Ovary (tissue), 9 donors: Measurements from ENCODE around the gene MYOZ2. TPM values are rescaled to one million over a fixed set of nuclear protein-coding genes. Genes with fewer than 3 reads are reported as not detected.

Experiments
- DNase-seq, 5 donors: peaks; one replicate each; pipeline ENCODE4 v3.0.0-alpha.2; 2019 to 2020
- H3K27ac ChIP-seq, 2 donors: fragments of 200-600 bp; one replicate each; pipeline versions ENCODE4 v1.5.1 to v1.8.0; 2019 to 2022
- H3K27me3 ChIP-seq: fragments of 200-600 bp; one replicate; pipeline ENCODE4 v1.8.0; 2022
- H3K36me3 ChIP-seq: fragments of 200-600 bp; sonication (generic); one replicate; pipeline ENCODE4 v1.5.1; 2019
- H3K4me1 ChIP-seq: one replicate; pipeline ENCODE4 v1.8.1; 2013; ENCODE audit warnings: mild to moderate bottlenecking, moderate library complexity; ENCODE audit not compliant: insufficient read depth
- H3K4me3 ChIP-seq: fragments of 200-600 bp; sonication (generic); one replicate; pipeline ENCODE4 v1.5.1; 2017
- H3K9me3 ChIP-seq, 2 donors: fragments of 200-600 bp in 1 of 2; sonication (generic) in 1 of 2; one replicate each; pipeline versions ENCODE4 v1.5.1 to v1.8.1; 2013 to 2019; ENCODE audit warnings: mild to moderate bottlenecking in 1 of 2, moderate library complexity in 1 of 2
- EP300 ChIP-seq: sonication (generic); formaldehyde crosslinking; IDR thresholded peaks from one replicate; pipeline ENCODE4 v1.6.1; 2017; ENCODE audit warnings: antibody characterized with exemption
- POLR2A ChIP-seq: fragments of 450-650 bp; IDR thresholded peaks from one replicate; pipeline ENCODE4 v1.6.1; 2017; ENCODE audit warnings: antibody characterized with exemption, mild to moderate bottlenecking, moderate library complexity
- WGBS, 3 donors: extraction: QIAGEN DNeasy Blood & Tissue Kit in 1 of 3; methylation state at CpG; one replicate each; pipeline versions ENCODE4 v1.1.5 to v1.1.7; 2013 to 2017; 5-methylcytosine and 5-hydroxymethylcytosine counted together
- intact Hi-C, 4 donors: fragments of 100-400 bp; cut with DNase I; formaldehyde crosslinking; loops; one replicate each; pipeline versions ENCODE4 v1.11.0 to v1.15.1; 2022 to 2023
- polyA plus RNA-seq, 2 donors: library from polyadenylated mRNA; stranded (reverse); fragments of 200-250 nt in 1 of 2; fragments of 350-450 nt in 1 of 2; fragmentation: Illumina TruSeq in 1 of 2; extraction: RNeasy Lipid Tissue Mini Kit (QIAGEN cat#74804) in 1 of 2; gene quantifications; one replicate each; pipeline ENCODE4 v1.2.3, GENCODE V29; 2013 to 2014
- total RNA-seq, 7 donors: library from RNA; depleted of rRNA in 2 of 7; stranded (reverse); fragments of >200 nt in 2 of 7; fragmentation: NEBNext Ultra II Directional in 3 of 7; extraction: Animal tissue kit (Norgen Biotek cat#: 25700) in 3 of 7; gene quantifications; one replicate each; pipeline versions ENCODE4 v1.1.0 to v1.2.4, GENCODE V29; 2016 to 2023
- TF ChIP-seq, protein P1 (sequence below), 3 donors: fragments of 450-650 bp in 2 of 3; fragments of 200-600 bp in 1 of 3; IDR thresholded peaks; one replicate each; pipeline versions ENCODE4 v1.5.1 to v1.8.0; 2016 to 2022; ENCODE audit warnings: antibody characterized with exemption in 3 of 3, mild to moderate bottlenecking in 1 of 3
- donor health status: DM: no; HTN: no; CAD: no; lungs with moderate emphysema.
- donor health status: DM: no; HTN: no; CAD: no.
- donor health status: Bipolar disorder and iron deficiency.
- donor health status: DM: yes; HTN: yes; CAD: no.
- donor health status: DM: no; HTN: no; CAD: no.
- donor health status: DM: yes; HTN: yes; CAD: no.

Gene MYOZ2
- total and polyA plus RNA-seq, 9 donors, result 0.34 to 1.1 (median 0.55) TPM

- H3K4me3 ChIP-seq, result no peak overlapping the region
- peaks cover 2% of the 10 kb centered on the region for H3K4me1 ChIP-seq
- no peak overlapping the region for H3K27ac ChIP-seq
- TF ChIP-seq, protein P1, sequence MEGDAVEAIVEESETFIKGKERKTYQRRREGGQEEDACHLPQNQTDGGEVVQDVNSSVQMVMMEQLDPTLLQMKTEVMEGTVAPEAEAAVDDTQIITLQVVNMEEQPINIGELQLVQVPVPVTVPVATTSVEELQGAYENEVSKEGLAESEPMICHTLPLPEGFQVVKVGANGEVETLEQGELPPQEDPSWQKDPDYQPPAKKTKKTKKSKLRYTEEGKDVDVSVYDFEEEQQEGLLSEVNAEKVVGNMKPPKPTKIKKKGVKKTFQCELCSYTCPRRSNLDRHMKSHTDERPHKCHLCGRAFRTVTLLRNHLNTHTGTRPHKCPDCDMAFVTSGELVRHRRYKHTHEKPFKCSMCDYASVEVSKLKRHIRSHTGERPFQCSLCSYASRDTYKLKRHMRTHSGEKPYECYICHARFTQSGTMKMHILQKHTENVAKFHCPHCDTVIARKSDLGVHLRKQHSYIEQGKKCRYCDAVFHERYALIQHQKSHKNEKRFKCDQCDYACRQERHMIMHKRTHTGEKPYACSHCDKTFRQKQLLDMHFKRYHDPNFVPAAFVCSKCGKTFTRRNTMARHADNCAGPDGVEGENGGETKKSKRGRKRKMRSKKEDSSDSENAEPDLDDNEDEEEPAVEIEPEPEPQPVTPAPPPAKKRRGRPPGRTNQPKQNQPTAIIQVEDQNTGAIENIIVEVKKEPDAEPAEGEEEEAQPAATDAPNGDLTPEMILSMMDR (IDR thresholded peaks at IDR 0.05), result no peak
- TF ChIP-seq POLR2A (no peak), EP300 (no peak)
- no peaks in the 10 kb centered on the region for H3K36me3 ChIP-seq
- no peaks in the 10 kb centered on the region for H3K9me3 ChIP-seq
- no peaks in the 10 kb centered on the region for H3K27me3 ChIP-seq
- intact Hi-C loops, result no loop called here
- DNase-seq, result no peak
Measured at GRCh38 chr4:119209077-119209476, 73.4 kb downstream of the MYOZ2 start.

- Histone ChIP-seq H3K9me3 (no peaks in the 10 kb centered on the region), H3K27ac (no peak overlapping the region), H3K36me3 (no peaks in the 10 kb centered on the region), H3K4me1 (no peaks in the 10 kb centered on the region), H3K4me3 (no peak overlapping the region), H3K27me3 (no peaks in the 10 kb centered on the region)
- 95 to 100% (median 96%) methylated on average over 1 of the region's 1 CpG for WGBS, 3 donors
- intact Hi-C loops, result no loop called here
- no peak for TF ChIP-seq EP300
- TF ChIP-seq POLR2A, result no peak
- DNase-seq, result no peak
Measured at GRCh38 chr4:119209586-119209985, 74.0 kb downstream of the MYOZ2 start.

GRCh38 chr4:119210775-119211174 lies 75.1 kb downstream of the MYOZ2 start:
- H3K4me1 ChIP-seq, result no peaks in the 10 kb centered on the region
- TF ChIP-seq POLR2A, result no peak
- TF ChIP-seq, protein P1 (IDR thresholded peaks at IDR 0.05), result no peak
- TF ChIP-seq EP300, result no peak
- H3K27ac ChIP-seq, result no peak overlapping the region
- no peak for DNase-seq
- H3K36me3 ChIP-seq, result no peaks in the 10 kb centered on the region
- 86 to 91% (median 87%) methylated on average over 4 of the region's 4 CpGs for WGBS, 3 donors
- H3K27me3 ChIP-seq, result no peaks in the 10 kb centered on the region
- intact Hi-C loops, result loop anchor here in 2 of 4 donors (10.0 kb wide), 5 partner anchors 74 to 226 kb away; no protein-coding TSS in a partner anchor
- no peak overlapping the region for H3K4me3 ChIP-seq
- no peaks in the 10 kb centered on the region for H3K9me3 ChIP-seq

- Histone ChIP-seq H3K4me1 (no peaks in the 10 kb centered on the region), H3K4me3 (peak overlapping the region; percentile 90), H3K36me3 (no peaks in the 10 kb centered on the region), H3K27ac (peak overlapping the region; percentile 90 to 92), H3K9me3 (no peaks in the 10 kb centered on the region), H3K27me3 (no peaks in the 10 kb centered on the region)
- intact Hi-C loops, result loop anchor here in 2 of 4 donors (10.0 kb wide), 5 partner anchors 73 to 227 kb away; no protein-coding TSS in a partner anchor
- WGBS, 3 donors, result 0 to 1% (median 1%) methylated on average over 12 of the region's 12 CpGs
- DNase-seq, result no peak
- TF ChIP-seq, protein P1 (IDR thresholded peaks at IDR 0.05), result no peak
- no peak for TF ChIP-seq EP300
- TF ChIP-seq POLR2A, result no peak
Measured at GRCh38 chr4:119211867-119212233, 76.2 kb downstream of the MYOZ2 start.

GRCh38 chr4:119212234-119212963 lies 76.8 kb downstream of the MYOZ2 start, which contains the start of gene USP53:
Gene USP53 (plus strand): TSS chr4:119212713. CDS start chr4:119239760, 27,047 bp downstream.
- peak within 1 kb of the TSS; percentile 90 for H3K4me3 ChIP-seq
- TF ChIP-seq EP300 (peak; percentile 43), POLR2A (peak; percentile 87)
- TF ChIP-seq, protein P1 (IDR thresholded peaks at IDR 0.05), result peak in 1 of 3 donors; percentile 64
- peak within 1 kb of the TSS; percentile 90 to 92 for H3K27ac ChIP-seq
- intact Hi-C loops, result loop anchor here in 2 of 4 donors (10.0 kb wide), 5 partner anchors 72 to 228 kb away; no protein-coding TSS in a partner anchor
- 0 to 1% (median 0%) methylated on average over 45 to 55 of the region's 55 CpGs for WGBS, 3 donors
- H3K4me1 ChIP-seq, result no peaks in the 10 kb centered on the region
- no peaks in the 10 kb centered on the region for H3K9me3 ChIP-seq
- H3K36me3 ChIP-seq, result no peaks in the 10 kb centered on the region
- DNase-seq, result peak; percentile 98 to 99 (median 99)
- H3K27me3 ChIP-seq, result no peaks in the 10 kb centered on the region
